ENCODE data around the gene KRTAP5-6. TPM values are rescaled to one million over a fixed set of nuclear protein-coding genes. Genes with fewer than 3 reads are reported as not detected.
"Not testable (repeated sequence)": the region's sequence is repeated elsewhere in the genome, so short reads cannot be mapped to it uniquely, and the experiment has no call there.

The KRTAP5-6 gene
- total RNA-seq, 1 donor: not detected

- Histone ChIP-seq H3K27me3 (ENCODE audit: insufficient read depth, low read length) (peaks cover 11% of the 10 kb centered on the region), H3K9me3 (ENCODE audit: low read depth, low read length) (no peaks in the 10 kb centered on the region)
Measured at GRCh38 chr11:1670905-1671371, 26.1 kb upstream of the KRTAP5-6 start.

GRCh38 chr11:1671658-1672057 is 25.3 kb upstream of the KRTAP5-6 start:
- Histone ChIP-seq H3K9me3 (ENCODE audit: low read depth, low read length) (no peaks in the 10 kb centered on the region), H3K4me3 (ENCODE audit: low read length) (no peak overlapping the region), H3K4me1 (ENCODE audit: insufficient read depth, low read length) (no peaks in the 10 kb centered on the region), H3K27me3 (ENCODE audit: insufficient read depth, low read length) (peaks cover 13% of the 10 kb centered on the region)

More at GRCh38 chr11:1670905-1671371, 26.1 kb upstream of the KRTAP5-6 start:
- Histone ChIP-seq H3K4me1 (ENCODE audit: insufficient read depth, low read length) (no peaks in the 10 kb centered on the region), H3K4me3 (ENCODE audit: low read length) (no peak overlapping the region)

DNA sequence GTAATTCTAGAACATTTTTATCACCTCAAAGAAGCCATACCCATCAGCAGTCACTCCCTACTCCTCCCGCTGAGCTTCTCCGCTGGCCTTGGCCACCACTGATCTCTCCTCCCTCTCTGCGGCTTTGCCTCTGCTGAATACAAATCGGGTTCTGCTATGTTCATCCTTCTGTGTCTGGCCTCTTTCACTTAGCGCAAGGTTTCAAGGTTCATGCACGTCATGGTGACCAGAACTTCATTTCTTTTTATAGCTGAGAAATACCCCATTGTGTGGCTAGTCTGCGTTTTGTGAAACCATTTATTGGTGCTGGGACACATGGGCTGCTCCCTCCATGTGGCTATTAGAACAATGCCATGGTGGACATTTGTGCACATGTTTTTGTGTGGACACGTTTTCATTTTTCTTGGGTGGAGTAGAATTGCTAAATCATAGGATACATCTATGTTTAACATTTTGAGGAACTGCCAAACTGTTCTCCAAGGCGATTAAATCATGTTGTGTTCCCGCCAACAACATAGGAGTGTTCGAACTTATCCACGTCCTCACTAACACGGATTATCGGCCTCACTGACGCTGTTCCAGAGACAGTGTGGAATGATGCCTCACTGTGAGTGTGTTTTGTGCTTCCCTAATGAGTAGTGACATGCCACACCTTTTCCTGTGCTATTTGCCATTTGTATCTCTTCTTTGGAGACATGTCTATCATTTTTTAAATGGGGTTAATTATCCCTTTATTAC is 24.2 kb upstream of the KRTAP5-6 start:
- H3K9me3 ChIP-seq (ENCODE audit: low read depth, low read length): no peaks in the 10 kb centered on the region
- no peak overlapping the region for H3K4me3 ChIP-seq (ENCODE audit: low read length)
- no peaks in the 10 kb centered on the region for H3K4me1 ChIP-seq (ENCODE audit: insufficient read depth, low read length)

DNA sequence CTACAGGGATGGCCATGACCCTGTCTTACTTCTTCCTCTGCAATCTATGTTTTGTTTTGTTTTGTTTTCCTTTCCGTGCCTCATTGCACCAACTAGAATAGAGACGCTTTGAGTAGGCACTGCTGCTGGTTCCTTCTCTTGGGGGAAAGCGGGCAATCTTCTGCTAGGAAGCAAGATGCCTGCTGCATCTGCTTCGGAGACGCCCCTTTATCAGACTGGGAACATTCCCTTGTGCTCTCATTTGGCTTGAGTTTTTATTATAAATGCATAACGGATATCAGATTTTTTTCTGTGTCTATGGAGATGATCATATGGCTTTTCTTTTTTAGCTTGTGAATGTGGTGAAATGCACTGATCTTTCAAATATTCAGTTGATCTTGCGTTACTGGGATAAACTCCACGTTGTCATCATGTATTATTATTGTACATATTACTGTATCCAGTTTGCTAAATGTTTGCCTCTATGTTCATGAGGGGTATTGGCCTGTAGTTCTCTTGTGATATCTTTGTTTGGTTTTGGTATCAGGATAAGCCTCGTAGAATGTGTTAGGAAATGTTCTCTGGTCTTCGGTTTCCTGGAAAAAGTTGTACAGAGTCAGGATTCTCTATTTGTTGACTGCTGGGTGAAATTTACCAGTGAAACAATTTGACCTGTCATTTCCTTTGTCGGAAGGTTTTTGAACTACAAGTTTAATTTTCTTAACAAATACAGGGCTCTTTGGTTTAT is 23.4 kb upstream of the KRTAP5-6 start:
- Histone ChIP-seq H3K27me3 (ENCODE audit: insufficient read depth, low read length) (peaks cover 17% of the 10 kb centered on the region), H3K9me3 (ENCODE audit: low read depth, low read length) (no peaks in the 10 kb centered on the region), H3K4me1 (ENCODE audit: insufficient read depth, low read length) (no peaks in the 10 kb centered on the region), H3K4me3 (ENCODE audit: low read length) (no peak overlapping the region)

More for the DNA sequence above, 24.2 kb upstream of the KRTAP5-6 start:
- peaks cover 17% of the 10 kb centered on the region for H3K27me3 ChIP-seq (ENCODE audit: insufficient read depth, low read length)

- Histone ChIP-seq H3K4me3 (ENCODE audit: low read length) (no peak overlapping the region), H3K27me3 (ENCODE audit: insufficient read depth, low read length) (peaks cover 14% of the 10 kb centered on the region), H3K4me1 (ENCODE audit: insufficient read depth, low read length) (no peaks in the 10 kb centered on the region), H3K9me3 (ENCODE audit: low read depth, low read length) (no peaks in the 10 kb centered on the region)
Measured at GRCh38 chr11:1674173-1675131, 22.5 kb upstream of the KRTAP5-6 start.

GRCh38 chr11:1675536-1676228 is 21.3 kb upstream of the KRTAP5-6 start:
- H3K9me3 ChIP-seq (ENCODE audit: low read depth, low read length): no peaks in the 10 kb centered on the region
- H3K27me3 ChIP-seq (ENCODE audit: insufficient read depth, low read length): peaks cover 18% of the 10 kb centered on the region
- no peak overlapping the region for H3K4me3 ChIP-seq (ENCODE audit: low read length)
- no peaks in the 10 kb centered on the region for H3K4me1 ChIP-seq (ENCODE audit: insufficient read depth, low read length)

GRCh38 chr11:1676229-1676740 is 20.7 kb upstream of the KRTAP5-6 start:
- no peaks in the 10 kb centered on the region for H3K4me1 ChIP-seq (ENCODE audit: insufficient read depth, low read length)
- no peak overlapping the region for H3K4me3 ChIP-seq (ENCODE audit: low read length)
- H3K27me3 ChIP-seq (ENCODE audit: insufficient read depth, low read length): peaks cover 18% of the 10 kb centered on the region
- H3K9me3 ChIP-seq (ENCODE audit: low read depth, low read length): no peaks in the 10 kb centered on the region

DNA sequence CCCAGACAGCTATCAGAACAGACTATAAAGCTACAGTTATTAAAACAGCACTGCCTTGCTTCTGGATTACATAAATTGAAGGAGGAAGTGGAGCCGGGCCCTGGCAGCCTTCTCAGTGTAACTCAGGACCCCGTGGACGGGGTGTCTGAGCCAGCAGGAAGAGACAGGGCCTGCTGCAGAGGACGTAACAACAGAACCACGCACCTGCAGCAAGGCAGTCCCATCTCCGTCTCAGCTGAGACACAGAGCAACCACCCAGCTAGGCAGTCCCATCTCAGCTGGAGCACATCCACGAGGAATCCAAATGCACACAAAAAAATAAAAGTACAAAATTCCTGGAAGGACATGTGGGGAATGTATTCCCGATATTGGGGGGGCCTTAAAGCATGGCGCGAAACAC is 17.1 kb upstream of the KRTAP5-6 start:
- Histone ChIP-seq H3K27me3 (ENCODE audit: insufficient read depth, low read length) (peaks cover 18% of the 10 kb centered on the region), H3K9me3 (ENCODE audit: low read depth, low read length) (no peaks in the 10 kb centered on the region), H3K4me3 (ENCODE audit: low read length) (no peak overlapping the region), H3K4me1 (ENCODE audit: insufficient read depth, low read length) (no peaks in the 10 kb centered on the region)

GRCh38 chr11:1682225-1682905 is 14.6 kb upstream of the KRTAP5-6 start:
- peaks cover 4% of the 10 kb centered on the region for H3K27me3 ChIP-seq (ENCODE audit: insufficient read depth, low read length)
- H3K4me1 ChIP-seq (ENCODE audit: insufficient read depth, low read length): no peaks in the 10 kb centered on the region
- no peak overlapping the region for H3K4me3 ChIP-seq (ENCODE audit: low read length)
- H3K9me3 ChIP-seq (ENCODE audit: low read depth, low read length): no peaks in the 10 kb centered on the region

DNA sequence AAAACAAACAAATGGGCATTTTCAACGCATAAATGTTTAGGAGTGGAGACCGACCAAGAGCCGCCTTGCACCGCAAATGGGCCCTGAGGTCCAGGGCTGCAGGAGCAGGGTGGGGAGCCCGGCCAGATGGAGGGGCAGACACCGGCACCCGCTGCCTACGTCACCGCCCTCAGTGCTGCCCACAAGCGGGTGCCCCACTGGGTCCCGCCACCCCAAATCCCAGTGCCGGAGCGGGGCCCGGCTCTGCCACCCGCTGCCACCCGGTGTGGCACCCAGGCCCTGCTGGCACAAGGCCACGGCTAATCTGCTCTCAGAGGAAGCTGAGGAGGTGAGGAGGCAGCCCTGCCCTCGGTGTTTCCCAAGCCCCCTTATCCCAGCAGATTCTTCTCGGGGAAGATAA is 13.8 kb upstream of the KRTAP5-6 start:
- not testable (repeated sequence) for H3K4me3 ChIP-seq (ENCODE audit: low read length); H3K27me3 ChIP-seq (ENCODE audit: insufficient read depth, low read length); H3K9me3 ChIP-seq (ENCODE audit: low read depth, low read length)

GRCh38 chr11:1683904-1684572 is 13.0 kb upstream of the KRTAP5-6 start:
- not testable (repeated sequence) for H3K4me3 ChIP-seq (ENCODE audit: low read length); H3K27me3 ChIP-seq (ENCODE audit: insufficient read depth, low read length); H3K9me3 ChIP-seq (ENCODE audit: low read depth, low read length); H3K4me1 ChIP-seq (ENCODE audit: insufficient read depth, low read length)

More for the DNA sequence above, 13.8 kb upstream of the KRTAP5-6 start:
- not testable (repeated sequence) for H3K4me1 ChIP-seq (ENCODE audit: insufficient read depth, low read length)

DNA sequence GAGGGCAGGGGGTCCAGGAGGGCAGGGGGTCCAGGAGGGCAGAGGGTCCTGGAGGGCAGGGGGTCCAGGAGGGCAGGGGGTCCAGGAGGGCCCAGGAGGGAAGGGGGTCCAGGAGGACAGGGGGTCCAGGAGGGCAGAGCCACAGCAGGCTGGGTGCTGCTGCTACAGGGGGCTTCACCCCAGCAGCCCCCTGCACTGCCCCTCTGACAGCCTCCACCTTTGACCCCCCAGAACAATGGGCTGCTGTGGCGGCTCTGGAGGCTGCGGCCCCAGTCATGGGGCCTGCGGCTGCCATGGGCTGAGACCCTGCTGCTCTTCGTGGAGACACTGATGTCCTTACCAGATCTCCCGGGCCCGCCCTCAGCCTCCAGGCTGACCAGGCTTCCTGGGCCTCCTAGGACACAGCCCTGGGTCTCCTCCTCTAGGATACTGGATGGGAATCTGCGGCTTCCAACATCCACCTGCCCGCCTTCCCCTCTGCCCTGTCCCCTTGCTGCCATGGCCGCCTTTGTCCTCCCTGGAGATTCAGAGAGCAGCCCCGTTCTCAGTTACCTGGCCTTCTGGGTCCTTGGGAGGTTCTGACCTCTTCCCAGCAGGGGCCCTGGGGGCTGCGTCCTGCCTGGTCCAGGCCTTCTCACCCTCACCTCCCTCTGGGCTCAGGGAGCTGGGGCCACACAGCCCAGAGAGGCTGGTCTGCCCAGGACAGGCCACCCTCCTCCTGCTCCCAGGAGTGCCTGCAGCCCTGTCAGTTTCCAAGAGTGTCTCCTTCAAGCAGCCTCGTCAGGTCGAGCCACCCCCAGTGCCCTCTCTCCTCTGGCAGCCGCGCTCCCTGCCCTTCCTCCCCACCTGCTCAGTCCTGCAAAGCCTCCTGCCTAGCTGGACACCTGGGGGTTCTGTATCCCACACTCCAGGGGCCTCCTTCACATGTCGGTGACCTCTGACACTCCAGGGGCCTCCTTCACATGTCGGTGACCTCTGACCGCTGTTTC is 11.8 kb upstream of the KRTAP5-6 start:
- H3K4me1 ChIP-seq (ENCODE audit: insufficient read depth, low read length); H3K9me3 ChIP-seq (ENCODE audit: low read depth, low read length); H3K27me3 ChIP-seq (ENCODE audit: insufficient read depth, low read length): not testable (repeated sequence)

More for the DNA sequence above, 11.8 kb upstream of the KRTAP5-6 start:
- H3K4me3 ChIP-seq (ENCODE audit: low read length): not testable (repeated sequence)

Data from mononuclear cell (primary cell).